DMS79 treated with DMSO at 0.1 percent for 48 hours (cell line): Measurements from ENCODE around the gene ATP8B4.
"Not testable (repeated sequence)": the region's sequence is repeated elsewhere in the genome, so short reads cannot be mapped to it uniquely, and the experiment has no call there.

Experiments
- DNase-seq: peaks from one replicate; lab custom pipeline; 2025; lab: John Stamatoyannopoulos, UW

Gene ATP8B4

GRCh38 chr15:50140983-50141382, 21.9 kb upstream of the ATP8B4 start:
- DNase-seq, result no peak

- DNase-seq, result no peak
Observed at GRCh38 chr15:50140098-50140497, 21.1 kb upstream of the ATP8B4 start.

- DNase-seq, result no peak
Observed at GRCh38 chr15:50138391-50138790, 19.4 kb upstream of the ATP8B4 start.

GRCh38 chr15:50137893-50138292, 18.9 kb upstream of the ATP8B4 start:
- no peak for DNase-seq

GRCh38 chr15:50137330-50137761, 18.3 kb upstream of the ATP8B4 start:
- DNase-seq, result no peak

GRCh38 chr15:50135031-50135551, 16.1 kb upstream of the ATP8B4 start:
- DNase-seq, result no peak

- DNase-seq, result no peak
Observed at GRCh38 chr15:50134524-50135024, 15.5 kb upstream of the ATP8B4 start.

GRCh38 chr15:50132251-50132984, 13.4 kb upstream of the ATP8B4 start:
- not testable (repeated sequence) for DNase-seq

- no peak for DNase-seq
Observed at GRCh38 chr15:50131617-50132016, 12.6 kb upstream of the ATP8B4 start.

- DNase-seq, result no peak
Observed at GRCh38 chr15:50128266-50128665, 9.2 kb upstream of the ATP8B4 start.

GRCh38 chr15:50127255-50127777, 8.3 kb upstream of the ATP8B4 start:
- DNase-seq, result no peak

- DNase-seq, result no peak
Observed at GRCh38 chr15:50126072-50126471, 7.0 kb upstream of the ATP8B4 start.

GRCh38 chr15:50124631-50125030, 5.6 kb upstream of the ATP8B4 start:
- DNase-seq, result no peak

GRCh38 chr15:50123861-50124557, 5.0 kb upstream of the ATP8B4 start:
- no peak for DNase-seq

- no peak for DNase-seq
Observed at GRCh38 chr15:50120729-50121128, 1.7 kb upstream of the ATP8B4 start.

GRCh38 chr15:50117431-50118027, 1.5 kb downstream of the ATP8B4 start:
- no peak for DNase-seq

- DNase-seq, result no peak
Observed at GRCh38 chr15:50116477-50116876, 2.6 kb downstream of the ATP8B4 start.

- DNase-seq, result no peak
Observed at GRCh38 chr15:50113992-50114780, 4.8 kb downstream of the ATP8B4 start.

GRCh38 chr15:50113187-50113505, 5.9 kb downstream of the ATP8B4 start:
- DNase-seq, result no peak

- DNase-seq, result no peak
Observed at GRCh38 chr15:50112488-50113186, 6.4 kb downstream of the ATP8B4 start.

GRCh38 chr15:50110285-50110684, 8.7 kb downstream of the ATP8B4 start:
- DNase-seq, result no peak
